Right lobe of liver (tissue), 4 donors: Measurements from ENCODE around the gene ERICH6.

Experiments
- POLR2A ChIP-seq: fragments of 450-650 bp; IDR thresholded peaks from one replicate; pipeline ENCODE4 v1.6.1; 2017; ENCODE audit warnings: antibody characterized with exemption, mild to moderate bottlenecking
- TF ChIP-seq, protein P1 (sequence below), 4 donors: fragments of 200-600 bp in 3 of 4; fragments of 450-650 bp in 1 of 4; IDR thresholded peaks; one replicate each; pipeline versions ENCODE4 v1.5.1 to v1.8.0; 2016 to 2022; ENCODE audit warnings: antibody characterized with exemption in 4 of 4, mild to moderate bottlenecking in 2 of 4
- donor health status: DM: no; HTN: no; CAD: no.
- donor health status: DM: no; HTN: no; CAD: no.
- donor health status: DM: no; HTN: yes; CAD: no.

DNA sequence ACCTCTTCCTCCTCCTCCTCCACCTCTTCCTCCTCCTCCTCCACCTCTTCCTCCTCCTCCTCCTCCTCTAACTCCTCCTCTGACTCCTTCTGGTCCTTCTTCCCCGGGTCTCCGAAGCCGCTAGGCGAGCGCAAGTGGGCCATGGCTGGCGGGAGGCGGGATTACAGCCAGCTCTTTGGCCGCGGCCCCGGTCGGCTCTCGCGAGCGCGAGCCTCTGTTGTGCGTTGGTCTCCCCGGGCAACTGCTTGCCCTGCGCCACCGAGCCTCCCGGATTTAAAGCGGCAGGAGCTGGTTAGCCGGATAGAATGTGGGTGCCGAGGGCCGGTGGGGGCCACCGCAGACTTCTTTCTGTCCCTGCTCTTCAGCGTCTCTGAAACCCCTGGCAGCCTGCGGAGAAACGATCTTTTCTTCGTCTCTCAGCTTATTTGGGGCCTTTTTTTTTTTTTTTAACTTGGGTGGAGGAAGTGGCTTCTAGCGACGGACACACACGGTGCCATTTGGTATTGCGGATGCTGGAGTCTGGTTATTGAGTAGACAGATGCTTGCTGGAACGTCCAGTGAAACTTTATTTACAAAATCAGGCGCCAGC lies at the start of gene ERICH6:
- TF ChIP-seq, protein P1, sequence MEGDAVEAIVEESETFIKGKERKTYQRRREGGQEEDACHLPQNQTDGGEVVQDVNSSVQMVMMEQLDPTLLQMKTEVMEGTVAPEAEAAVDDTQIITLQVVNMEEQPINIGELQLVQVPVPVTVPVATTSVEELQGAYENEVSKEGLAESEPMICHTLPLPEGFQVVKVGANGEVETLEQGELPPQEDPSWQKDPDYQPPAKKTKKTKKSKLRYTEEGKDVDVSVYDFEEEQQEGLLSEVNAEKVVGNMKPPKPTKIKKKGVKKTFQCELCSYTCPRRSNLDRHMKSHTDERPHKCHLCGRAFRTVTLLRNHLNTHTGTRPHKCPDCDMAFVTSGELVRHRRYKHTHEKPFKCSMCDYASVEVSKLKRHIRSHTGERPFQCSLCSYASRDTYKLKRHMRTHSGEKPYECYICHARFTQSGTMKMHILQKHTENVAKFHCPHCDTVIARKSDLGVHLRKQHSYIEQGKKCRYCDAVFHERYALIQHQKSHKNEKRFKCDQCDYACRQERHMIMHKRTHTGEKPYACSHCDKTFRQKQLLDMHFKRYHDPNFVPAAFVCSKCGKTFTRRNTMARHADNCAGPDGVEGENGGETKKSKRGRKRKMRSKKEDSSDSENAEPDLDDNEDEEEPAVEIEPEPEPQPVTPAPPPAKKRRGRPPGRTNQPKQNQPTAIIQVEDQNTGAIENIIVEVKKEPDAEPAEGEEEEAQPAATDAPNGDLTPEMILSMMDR (IDR thresholded peaks at IDR 0.05) = peak in 3 of 4 donors; percentile 10 to 19 (median 18)
- peak; percentile 49 for TF ChIP-seq POLR2A
